ENCODE results near the gene TMEM132C.

DNA sequence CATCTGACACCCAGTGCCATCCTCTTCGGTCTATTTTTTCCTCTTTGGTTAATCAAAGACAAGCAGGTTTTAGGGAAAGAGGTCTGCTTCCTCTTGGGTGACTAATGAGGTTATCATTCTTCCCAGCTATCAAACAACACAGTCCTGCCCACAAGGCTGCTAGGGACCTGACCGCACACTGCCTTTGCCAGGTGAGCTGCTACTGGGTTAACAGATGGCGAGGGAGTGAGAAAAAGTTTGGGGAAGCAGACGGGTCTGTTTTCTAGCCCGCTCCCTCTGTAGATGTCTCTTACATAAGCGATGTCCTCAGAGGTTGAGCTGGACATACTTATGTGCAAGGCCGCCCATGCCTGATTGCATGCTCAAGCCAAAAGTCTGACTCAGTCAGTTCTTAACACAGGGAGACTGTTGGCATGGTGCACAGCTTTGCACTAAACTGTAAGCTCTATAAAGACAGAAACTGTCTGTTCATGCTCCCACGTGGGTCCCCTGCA lies 462.7 kb downstream of the TMEM132C start:
- no peak for TF ChIP-seq TAF1 (IDR thresholded peaks at IDR 0.05; ENCODE audit: borderline replicate concordance, low read depth, low read length)
- TF ChIP-seq POLR2A (IDR thresholded peaks at IDR 0.05; ENCODE audit: low read depth, low read length), result no peak
